Fibroblast of skin of abdomen (primary cell): ENCODE results near the gene NFIB.

Experiments used
- DNase-seq: peaks from one replicate; pipeline ENCODE4 v3.0.0-alpha.2; 2013

Gene NFIB

GRCh38 chr9:14097215-14097614 lies 216.7 kb downstream of the NFIB start:
- DNase-seq: peak; percentile 22

GRCh38 chr9:14096258-14096922 lies 217.6 kb downstream of the NFIB start:
- DNase-seq: peak; percentile 71

GRCh38 chr9:14095277-14095676 lies 218.7 kb downstream of the NFIB start:
- DNase-seq: no peak

- no peak for DNase-seq
These were observed 219.4 kb downstream of the NFIB start for GRCh38 chr9:14094491-14094890.

GRCh38 chr9:14092344-14092743 lies 221.6 kb downstream of the NFIB start:
- peak; percentile 28 for DNase-seq

- DNase-seq: no peak
These were observed 224.7 kb downstream of the NFIB start for GRCh38 chr9:14089051-14089803.

- DNase-seq: no peak
These were observed 226.4 kb downstream of the NFIB start for GRCh38 chr9:14087576-14087975.

- DNase-seq: no peak
These were observed 227.4 kb downstream of the NFIB start for GRCh38 chr9:14086495-14086894.

GRCh38 chr9:14085810-14086209 lies 228.1 kb downstream of the NFIB start:
- DNase-seq: no peak

GRCh38 chr9:14084867-14085266 lies 229.1 kb downstream of the NFIB start:
- no peak for DNase-seq

- no peak for DNase-seq
These were observed 230.6 kb downstream of the NFIB start for GRCh38 chr9:14083366-14083765.

- no peak for DNase-seq
These were observed 231.2 kb downstream of the NFIB start for GRCh38 chr9:14082732-14083131.

- DNase-seq: no peak
These were observed 232.2 kb downstream of the NFIB start for GRCh38 chr9:14081745-14082144.

- DNase-seq: peak; percentile 79
These were observed 232.9 kb downstream of the NFIB start for GRCh38 chr9:14080959-14081542.

GRCh38 chr9:14079440-14079839 lies 234.5 kb downstream of the NFIB start:
- no peak for DNase-seq

GRCh38 chr9:14077672-14078071 lies 236.3 kb downstream of the NFIB start:
- DNase-seq: no peak

- no peak for DNase-seq
These were observed 238.7 kb downstream of the NFIB start for GRCh38 chr9:14075218-14075617.

- no peak for DNase-seq
These were observed 241.1 kb downstream of the NFIB start for GRCh38 chr9:14072850-14073249.

GRCh38 chr9:14071484-14071883 lies 242.5 kb downstream of the NFIB start:
- DNase-seq: no peak

- no peak for DNase-seq
These were observed 245.3 kb downstream of the NFIB start for GRCh38 chr9:14068690-14069089.

- DNase-seq: no peak
These were observed 247.1 kb downstream of the NFIB start for GRCh38 chr9:14066831-14067230.

- DNase-seq: no peak
These were observed 247.9 kb downstream of the NFIB start for GRCh38 chr9:14066032-14066431.

GRCh38 chr9:14064940-14065339 lies 249.0 kb downstream of the NFIB start:
- DNase-seq: no peak

- DNase-seq: no peak
These were observed 250.2 kb downstream of the NFIB start for GRCh38 chr9:14063756-14064155.
